GM12892 (cell line): ENCODE results near the gene CLDN15.

Source experiments
- POLR2A ChIP-seq: IDR thresholded peaks from 2 replicates; pipeline ENCODE4 v1.6.1; 2011; ENCODE audit warnings: low read depth, low read length, control low read depth
- POLR2AphosphoS5 ChIP-seq: IDR thresholded peaks from 2 replicates; pipeline ENCODE4 v1.6.1; 2011; ENCODE audit warnings: low read depth, low read length, control low read depth
- TAF1 ChIP-seq: IDR thresholded peaks from 2 replicates; pipeline ENCODE4 v1.6.1; 2011; ENCODE audit warnings: low read depth, mild to moderate bottlenecking, control low read depth, low read length, borderline replicate concordance

- TF ChIP-seq POLR2A (no peak), POLR2AphosphoS5 (no peak), TAF1 (no peak)
Observed at GRCh38 chr7:101208794-101209193, 28.8 kb downstream of the CLDN15 start.
